ENCODE data around the gene CNTNAP3. TPM values are rescaled to one million over a fixed set of nuclear protein-coding genes. Genes with fewer than 3 reads are reported as not detected.
"Not testable (repeated sequence)": the region's sequence is repeated elsewhere in the genome, so short reads cannot be mapped to it uniquely, and the experiment has no call there.

The CNTNAP3 gene
- total and polyA plus RNA-seq, 2 of the 8 experiments (the other 6 are each of a cell fraction or from before 2014, with no cell fraction given): 2.8 to 9.0 TPM

DNA sequence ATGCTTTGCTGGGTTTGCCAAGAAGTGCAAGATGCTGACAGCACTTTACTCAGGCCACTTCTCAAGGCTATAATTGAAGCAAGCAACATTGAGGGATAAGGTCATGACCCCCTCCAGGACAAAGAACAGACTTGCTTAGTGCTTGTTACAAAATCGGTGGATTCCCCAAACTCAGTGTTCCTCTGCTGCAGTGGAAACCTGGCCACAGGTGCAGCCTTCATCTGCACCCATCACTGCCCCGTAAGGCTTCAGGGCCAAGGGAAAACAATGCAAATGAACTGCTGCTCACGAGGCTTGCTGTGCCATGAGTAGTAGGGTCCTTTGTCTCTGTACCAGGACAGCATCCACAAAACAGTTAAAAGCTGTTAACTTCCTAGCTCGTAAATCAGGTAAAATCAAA, 205.4 kb downstream of the CNTNAP3 start:
- H3K27ac ChIP-seq (ENCODE audit: low read depth, low read length); H3K4me2 ChIP-seq (ENCODE audit: insufficient read depth in 1 of 2, low read depth in 2 of 2, low read length in 2 of 2); H3K79me1 ChIP-seq (ENCODE audit: low read depth, low read length); H3K23ac ChIP-seq (ENCODE audit: insufficient read length); H3K27me3 ChIP-seq (replicated peaks in 1 of 4; ENCODE audit: control insufficient read depth in 3 of 4, extremely low read depth in 1 of 4, insufficient read depth in 3 of 4, low read length in 3 of 4); DNase-seq (ENCODE audit: low read depth in 1 of 2, low spot score in 2 of 2); H3K23me2 ChIP-seq (ENCODE audit: low read depth, low read length); CTCF ChIA-PET (ENCODE audit: partially characterized antibody); H4K8ac ChIP-seq (ENCODE audit: extremely low read depth, insufficient read depth, low read length); H3K36me3 ChIP-seq (ENCODE audit: control insufficient read depth in 2 of 4, insufficient read depth in 4 of 4, low read length in 3 of 4); H3K4ac ChIP-seq (replicated peaks; ENCODE audit: insufficient read length, low read depth, low read length); H3K79me2 ChIP-seq (ENCODE audit: control insufficient read depth in 1 of 2, insufficient read depth in 2 of 2, low read length in 2 of 2); H2AFZ ChIP-seq (ENCODE audit: low read length); H2BK5ac ChIP-seq (ENCODE audit: low read depth, low read length); H3K14ac ChIP-seq (ENCODE audit: insufficient read length); H3K4me1 ChIP-seq (replicated peaks in 1 of 4; ENCODE audit: control insufficient read depth in 3 of 4, insufficient read depth in 4 of 4, low read length in 3 of 4); H4K5ac ChIP-seq (ENCODE audit: insufficient read length, low read depth, low read length); H2BK15ac ChIP-seq (ENCODE audit: low read length); H3K9ac ChIP-seq (replicated peaks in 1 of 4; ENCODE audit: extremely low read depth in 1 of 4, low read depth in 3 of 4, low read length in 3 of 4); H2BK20ac ChIP-seq (ENCODE audit: low read length); H4K91ac ChIP-seq (replicated peaks; ENCODE audit: insufficient read length, low read length); H2BK12ac ChIP-seq (ENCODE audit: low read depth, low read length); H3K9me3 ChIP-seq (ENCODE audit: insufficient read depth in 2 of 2, low read depth in 1 of 2, low read length in 1 of 2); FAIRE-seq; H3K56ac ChIP-seq (replicated peaks; ENCODE audit: insufficient read length, low read depth, low read length); H2AK5ac ChIP-seq (ENCODE audit: low read depth, low read length); H2BK120ac ChIP-seq (replicated peaks; ENCODE audit: low read depth, low read length); H3K4me3 ChIP-seq (ENCODE audit: extremely low read depth in 1 of 4, insufficient read depth in 2 of 4, low read depth in 3 of 4, low read length in 4 of 4); H3K18ac ChIP-seq (ENCODE audit: extremely low read depth, low read length); POLR2A ChIA-PET (ENCODE audit: partially characterized antibody); H4K20me1 ChIP-seq (replicated peaks in 1 of 2; ENCODE audit: control insufficient read depth in 1 of 2, insufficient read depth in 2 of 2, low read length in 2 of 2): not testable (repeated sequence)
- 81% methylated on average over 4 of the region's 4 CpGs; no CpG with 5 or more reads in 1 of the 2 experiments for WGBS, 2 experiments (ENCODE audit: extremely low coverage in 1 of 2, insufficient coverage in 1 of 2, insufficient read length in 1 of 2, insufficient replicate concordance in 2 of 2, low coverage in 1 of 2, low lambda C conversion rate in 2 of 2, missing lambda C conversion rate in 1 of 2)

DNA sequence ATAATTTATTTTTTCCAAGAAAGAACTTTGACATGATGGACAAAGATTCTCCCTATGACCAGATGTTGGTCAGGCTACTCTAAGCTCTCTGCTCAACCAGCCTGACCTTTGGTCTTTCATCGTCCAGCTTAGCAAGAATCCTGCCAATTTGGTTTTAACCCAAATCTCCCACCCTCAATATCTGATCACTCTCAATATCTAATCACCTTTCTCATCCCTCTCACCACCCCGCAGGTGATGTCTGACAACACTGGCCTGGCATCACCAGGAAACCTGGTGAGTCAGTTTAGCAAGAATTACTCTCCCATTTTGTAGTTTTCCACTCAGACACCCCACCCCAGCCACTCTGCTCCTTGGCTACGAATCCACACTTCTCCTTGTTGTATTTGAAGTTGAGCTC, 207.9 kb downstream of the CNTNAP3 start:
- H4K20me1 ChIP-seq (replicated peaks in 1 of 2; ENCODE audit: control insufficient read depth in 1 of 2, insufficient read depth in 2 of 2, low read length in 2 of 2); H3K18ac ChIP-seq (ENCODE audit: extremely low read depth, low read length); H3K56ac ChIP-seq (replicated peaks; ENCODE audit: insufficient read length, low read depth, low read length); H4K5ac ChIP-seq (ENCODE audit: insufficient read length, low read depth, low read length); H2BK20ac ChIP-seq (ENCODE audit: low read length); FAIRE-seq; H3K27me3 ChIP-seq (replicated peaks in 1 of 4; ENCODE audit: control insufficient read depth in 3 of 4, extremely low read depth in 1 of 4, insufficient read depth in 3 of 4, low read length in 3 of 4); H3K4me2 ChIP-seq (ENCODE audit: insufficient read depth in 1 of 2, low read depth in 2 of 2, low read length in 2 of 2); H2BK5ac ChIP-seq (ENCODE audit: low read depth, low read length); H4K8ac ChIP-seq (ENCODE audit: extremely low read depth, insufficient read depth, low read length); H3K79me1 ChIP-seq (ENCODE audit: low read depth, low read length); H3K4ac ChIP-seq (replicated peaks; ENCODE audit: insufficient read length, low read depth, low read length); H3K79me2 ChIP-seq (ENCODE audit: control insufficient read depth in 1 of 2, insufficient read depth in 2 of 2, low read length in 2 of 2); H3K4me3 ChIP-seq (ENCODE audit: extremely low read depth in 1 of 4, insufficient read depth in 2 of 4, low read depth in 3 of 4, low read length in 4 of 4); CTCF ChIA-PET (ENCODE audit: partially characterized antibody); H2BK12ac ChIP-seq (ENCODE audit: low read depth, low read length); H3K9me3 ChIP-seq (ENCODE audit: insufficient read depth in 2 of 2, low read depth in 1 of 2, low read length in 1 of 2); H3K4me1 ChIP-seq (replicated peaks in 1 of 4; ENCODE audit: control insufficient read depth in 3 of 4, insufficient read depth in 4 of 4, low read length in 3 of 4); H2AFZ ChIP-seq (ENCODE audit: low read length); H2BK120ac ChIP-seq (replicated peaks; ENCODE audit: low read depth, low read length); H3K14ac ChIP-seq (ENCODE audit: insufficient read length); H3K23me2 ChIP-seq (ENCODE audit: low read depth, low read length); H3K27ac ChIP-seq (ENCODE audit: low read depth, low read length); H4K91ac ChIP-seq (replicated peaks; ENCODE audit: insufficient read length, low read length); DNase-seq (ENCODE audit: low read depth in 1 of 2, low spot score in 2 of 2); H3K9ac ChIP-seq (replicated peaks in 1 of 4; ENCODE audit: extremely low read depth in 1 of 4, low read depth in 3 of 4, low read length in 3 of 4); H2AK5ac ChIP-seq (ENCODE audit: low read depth, low read length); H2BK15ac ChIP-seq (ENCODE audit: low read length); H3K23ac ChIP-seq (ENCODE audit: insufficient read length); POLR2A ChIA-PET (ENCODE audit: partially characterized antibody); H3K36me3 ChIP-seq (ENCODE audit: control insufficient read depth in 2 of 4, insufficient read depth in 4 of 4, low read length in 3 of 4): not testable (repeated sequence)
- 88% methylated on average over 3 of the region's 3 CpGs; no CpG with 5 or more reads in 1 of the 2 experiments for WGBS, 2 experiments (ENCODE audit: extremely low coverage in 1 of 2, insufficient coverage in 1 of 2, insufficient read length in 1 of 2, insufficient replicate concordance in 2 of 2, low coverage in 1 of 2, low lambda C conversion rate in 2 of 2, missing lambda C conversion rate in 1 of 2)

Data from H1 (cell line).